Esophagus mucosa (tissue), 1 donor: ENCODE measurements around the gene CCNK. TPM values are rescaled to one million over a fixed set of nuclear protein-coding genes. Genes with fewer than 3 reads are reported as not detected.

Experiments
- ATAC-seq: fragments of 200-7000 bp; cut with Tn5 transposase; one replicate; pipeline ENCODE4 v1.9.1; 2020
- total RNA-seq: library from RNA; stranded (reverse); gene quantifications from one replicate; pipeline ENCODE4 v1.2.4, GENCODE V29; 2023
- donor health status: DM: yes; HTN: yes; CAD: no.

The CCNK gene
- total RNA-seq, 1 donor from 2014 or later = 37.1 TPM

GRCh38 chr14:99521176-99522024 lies 40.2 kb downstream of the CCNK start:
- no peak for ATAC-seq

GRCh38 chr14:99522025-99522401 lies 40.8 kb downstream of the CCNK start:
- ATAC-seq = no peak

GRCh38 chr14:99522457-99522891 lies 41.3 kb downstream of the CCNK start:
- ATAC-seq = no peak

GRCh38 chr14:99522934-99523703 lies 41.9 kb downstream of the CCNK start:
- no peak for ATAC-seq

- no peak for ATAC-seq
Observed at GRCh38 chr14:99523704-99524055, 42.5 kb downstream of the CCNK start.

- no peak for ATAC-seq
Observed at GRCh38 chr14:99524091-99524661, 43.0 kb downstream of the CCNK start.

- ATAC-seq = peak; percentile 59
Observed at GRCh38 chr14:99524804-99525698, 43.8 kb downstream of the CCNK start.

- no peak for ATAC-seq
Observed at GRCh38 chr14:99525699-99526080, 44.5 kb downstream of the CCNK start.

GRCh38 chr14:99527026-99527425 lies 45.8 kb downstream of the CCNK start:
- ATAC-seq = no peak

- no peak for ATAC-seq
Observed at GRCh38 chr14:99527427-99528076, 46.3 kb downstream of the CCNK start.

- ATAC-seq = peak; percentile 32
Observed at GRCh38 chr14:99529899-99530298, 48.7 kb downstream of the CCNK start.

GRCh38 chr14:99530407-99531155 lies 49.4 kb downstream of the CCNK start:
- no peak for ATAC-seq

GRCh38 chr14:99531251-99532096 lies 50.3 kb downstream of the CCNK start:
- no peak for ATAC-seq

- no peak for ATAC-seq
Observed at GRCh38 chr14:99532310-99532709, 51.1 kb downstream of the CCNK start.

GRCh38 chr14:99534333-99534732 lies 53.1 kb downstream of the CCNK start:
- no peak for ATAC-seq

- no peak for ATAC-seq
Observed at GRCh38 chr14:99534863-99535262, 53.7 kb downstream of the CCNK start.

- ATAC-seq = no peak
Observed at GRCh38 chr14:99535448-99535847, 54.2 kb downstream of the CCNK start.

- no peak for ATAC-seq
Observed at GRCh38 chr14:99535908-99536778, 54.9 kb downstream of the CCNK start.

- ATAC-seq = peak; percentile 30
Observed at GRCh38 chr14:99537399-99537798, 56.2 kb downstream of the CCNK start.
